Neuron (in vitro differentiated cells): ENCODE measurements around the gene SSBP2.
"Not testable (repeated sequence)": the region's sequence is repeated elsewhere in the genome, so short reads cannot be mapped to it uniquely, and the experiment has no call there.

ENCODE experiments used
- H2AFZ ChIP-seq: one replicate; pipeline ENCODE4 v1.6.1; 2013; ENCODE audit warnings: low read depth, mild to moderate bottlenecking, inconsistent platforms, low read length, moderate library complexity
- H3K27me3 ChIP-seq: one replicate; pipeline ENCODE4 v1.6.1; 2013; ENCODE audit warnings: low read length; ENCODE audit not compliant: insufficient read depth
- H3K36me3 ChIP-seq: one replicate; pipeline ENCODE4 v1.6.1; 2013; ENCODE audit warnings: low read length; ENCODE audit not compliant: insufficient read depth
- H3K4me1 ChIP-seq: one replicate; pipeline ENCODE4 v1.6.1; 2013; ENCODE audit warnings: low read length; ENCODE audit not compliant: insufficient read depth
- H3K4me3 ChIP-seq: 2 replicates; pipeline ENCODE4 v1.5.1; 2013; ENCODE audit warnings: mild to moderate bottlenecking, low read length, moderate library complexity
- H3K9me3 ChIP-seq: one replicate; pipeline ENCODE4 v1.6.1; 2013; ENCODE audit warnings: low read length

Gene SSBP2

DNA sequence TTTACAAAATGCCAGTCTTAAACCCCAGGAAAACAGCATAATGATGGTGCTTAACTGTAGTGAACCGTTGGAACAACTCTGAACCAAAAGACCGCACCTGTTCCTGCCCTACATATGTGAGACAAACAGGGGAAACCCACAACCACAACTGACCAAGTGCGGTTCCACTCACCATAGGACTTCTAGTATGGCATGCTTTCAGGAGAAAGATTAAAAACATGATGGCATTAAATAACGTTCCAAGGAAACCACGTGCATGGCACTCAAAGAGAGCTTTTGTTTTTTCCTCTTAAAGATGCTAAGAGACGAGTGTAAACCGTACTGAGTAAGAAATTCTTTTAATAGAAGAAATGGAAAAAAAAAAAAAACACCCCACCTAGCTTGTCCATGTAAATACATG, 119.8 kb downstream of the SSBP2 start:
- H3K27me3 ChIP-seq: no peaks in the 10 kb centered on the region
- no peak overlapping the region for H3K4me3 ChIP-seq
- H2AFZ ChIP-seq: no peak overlapping the region
- peaks cover 50% of the 10 kb centered on the region for H3K36me3 ChIP-seq
- H3K4me1 ChIP-seq: peaks cover 8% of the 10 kb centered on the region
- no peaks in the 10 kb centered on the region for H3K9me3 ChIP-seq

DNA sequence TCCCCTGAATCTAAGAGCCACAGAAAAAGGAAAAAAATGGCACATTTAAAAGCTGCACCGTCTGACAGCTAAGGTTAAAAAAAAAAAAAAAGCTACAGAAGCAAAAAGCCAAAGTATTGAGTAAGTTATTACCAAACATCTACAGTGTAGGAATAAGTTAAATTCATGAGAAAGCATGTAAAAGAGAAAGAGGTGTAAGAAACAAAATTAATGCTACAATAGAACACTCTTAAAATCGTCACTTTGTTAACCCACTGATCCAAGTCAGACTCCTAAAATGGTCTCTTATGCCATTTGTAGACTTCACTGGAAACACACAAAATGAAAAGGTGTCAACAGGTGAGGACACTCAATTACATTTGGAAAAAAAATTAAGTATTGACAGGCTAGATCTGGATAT, 120.2 kb downstream of the SSBP2 start:
- Histone ChIP-seq H2AFZ (no peak overlapping the region), H3K4me3 (no peak overlapping the region), H3K9me3 (no peaks in the 10 kb centered on the region), H3K36me3 (peaks cover 45% of the 10 kb centered on the region), H3K4me1 (peaks cover 8% of the 10 kb centered on the region), H3K27me3 (no peaks in the 10 kb centered on the region)

DNA sequence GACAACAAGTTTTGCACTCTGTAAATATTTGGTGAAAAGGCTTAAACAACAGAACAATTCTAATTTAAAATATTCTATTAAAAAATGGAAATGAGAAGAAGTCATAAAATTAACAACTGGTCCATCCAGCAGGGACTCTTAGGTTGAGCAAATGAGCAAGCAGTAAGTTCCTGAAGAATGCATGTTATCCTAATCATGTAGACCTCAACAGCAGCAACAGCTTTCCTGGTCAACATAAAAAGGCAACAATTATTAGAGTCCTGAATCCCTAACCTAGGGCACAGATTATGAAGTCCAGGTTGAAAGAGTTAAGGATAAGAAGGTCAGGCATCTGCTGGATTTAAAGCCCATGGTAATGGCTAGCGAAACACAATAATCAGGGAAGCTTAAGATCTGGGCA, 120.9 kb downstream of the SSBP2 start:
- Histone ChIP-seq H3K4me3 (no peak overlapping the region), H3K27me3 (no peaks in the 10 kb centered on the region), H2AFZ (no peak overlapping the region), H3K9me3 (no peaks in the 10 kb centered on the region), H3K4me1 (peaks cover 8% of the 10 kb centered on the region), H3K36me3 (peaks cover 40% of the 10 kb centered on the region)

DNA sequence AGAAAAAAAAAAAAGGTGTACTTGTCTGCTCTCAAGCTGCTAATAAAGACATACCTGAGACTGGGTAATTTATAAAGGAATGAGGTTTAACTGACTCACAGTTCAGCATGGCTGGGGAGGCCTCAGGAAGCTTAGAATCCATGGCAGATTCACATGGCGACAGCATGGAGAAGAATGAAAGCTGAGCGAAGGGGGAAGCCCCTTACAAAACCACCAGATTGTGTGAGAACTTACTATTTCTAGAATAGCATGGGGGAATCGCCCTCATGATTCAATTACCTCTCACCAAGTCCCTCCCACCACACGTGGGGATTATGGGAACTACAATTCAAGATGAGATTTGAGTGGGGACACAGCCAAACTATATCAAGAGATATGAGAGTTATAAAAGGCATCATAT, 122.8 kb downstream of the SSBP2 start:
- H3K36me3 ChIP-seq: peaks cover 27% of the 10 kb centered on the region
- not testable (repeated sequence) for H3K9me3 ChIP-seq, H2AFZ ChIP-seq, H3K4me3 ChIP-seq, H3K27me3 ChIP-seq, H3K4me1 ChIP-seq

DNA sequence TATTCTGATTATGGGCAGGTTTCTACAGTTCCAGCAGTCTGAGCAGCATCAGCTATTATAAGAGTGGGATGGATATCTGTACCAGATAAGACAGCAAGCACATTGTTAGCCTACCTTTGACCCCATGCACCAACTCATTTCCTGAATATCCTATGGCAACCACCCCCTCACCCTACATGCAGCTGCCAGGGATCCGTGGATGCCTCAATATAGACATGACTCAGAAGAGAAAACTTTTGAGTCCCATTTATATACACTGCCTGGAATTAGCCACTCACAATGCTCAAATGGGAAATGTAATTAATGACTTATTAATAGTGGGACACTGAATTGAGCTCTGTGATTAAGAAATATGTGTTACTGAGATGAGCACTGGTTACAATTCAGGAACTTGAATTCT, 124.4 kb downstream of the SSBP2 start:
- Histone ChIP-seq H3K27me3 (no peaks in the 10 kb centered on the region), H2AFZ (no peak overlapping the region), H3K4me1 (peaks cover 8% of the 10 kb centered on the region), H3K36me3 (peaks cover 29% of the 10 kb centered on the region), H3K4me3 (no peak overlapping the region), H3K9me3 (peaks cover 3% of the 10 kb centered on the region)

DNA sequence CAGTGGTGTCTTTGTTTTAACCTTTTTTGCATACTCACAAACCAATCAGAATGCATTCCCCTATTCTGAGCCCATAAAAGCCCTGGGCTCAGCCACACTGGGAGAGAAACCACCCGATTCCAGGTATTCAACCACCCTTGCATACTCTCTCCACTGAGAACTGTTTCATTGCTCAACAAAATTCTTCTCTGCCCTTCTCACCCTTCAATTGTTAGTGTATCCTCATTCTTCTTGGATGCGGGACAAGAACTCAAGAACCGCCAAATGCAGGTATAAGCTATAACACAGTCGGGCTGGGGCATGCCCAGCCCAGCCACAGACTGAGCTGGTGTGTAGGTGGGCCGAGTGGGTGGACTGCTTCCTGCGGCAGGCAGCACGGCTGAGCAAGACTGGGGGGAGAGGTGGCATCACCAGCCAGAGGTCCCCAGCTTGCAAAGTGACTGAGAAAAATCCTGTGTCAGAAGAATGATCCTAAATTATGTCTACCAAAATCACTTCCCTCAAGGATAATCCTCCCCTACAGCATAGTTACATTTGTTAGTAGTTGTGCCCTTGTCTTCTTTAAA, 141.0 kb downstream of the SSBP2 start:
- H3K27me3 ChIP-seq: no peaks in the 10 kb centered on the region
- H2AFZ ChIP-seq: no peak overlapping the region
- H3K9me3 ChIP-seq: peaks cover 12% of the 10 kb centered on the region
- H3K4me3 ChIP-seq: no peak overlapping the region
- H3K4me1 ChIP-seq: peaks cover 20% of the 10 kb centered on the region
- H3K36me3 ChIP-seq: peaks cover 42% of the 10 kb centered on the region

DNA sequence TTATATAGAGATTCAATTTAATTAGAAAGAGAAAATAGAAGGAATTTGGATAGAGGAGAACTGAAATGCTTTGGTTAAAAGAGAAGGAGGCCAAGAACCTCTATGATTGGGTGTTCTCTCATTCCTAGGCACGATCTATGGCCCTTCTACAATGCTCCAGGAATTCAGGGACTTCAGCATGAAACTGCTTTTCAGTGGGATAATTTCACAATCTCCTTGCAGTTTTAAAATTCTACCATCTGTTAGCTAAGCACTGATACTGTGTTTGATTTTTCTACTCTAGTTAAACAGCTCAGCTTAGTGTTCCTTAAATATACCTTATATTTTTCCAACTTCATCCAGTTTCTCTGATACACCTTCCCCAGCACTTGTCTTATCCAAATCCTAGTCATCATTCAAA, 141.9 kb downstream of the SSBP2 start:
- Histone ChIP-seq H3K27me3 (no peaks in the 10 kb centered on the region), H3K36me3 (peaks cover 36% of the 10 kb centered on the region), H2AFZ (no peak overlapping the region), H3K9me3 (peaks cover 12% of the 10 kb centered on the region), H3K4me3 (no peak overlapping the region), H3K4me1 (peaks cover 24% of the 10 kb centered on the region)

DNA sequence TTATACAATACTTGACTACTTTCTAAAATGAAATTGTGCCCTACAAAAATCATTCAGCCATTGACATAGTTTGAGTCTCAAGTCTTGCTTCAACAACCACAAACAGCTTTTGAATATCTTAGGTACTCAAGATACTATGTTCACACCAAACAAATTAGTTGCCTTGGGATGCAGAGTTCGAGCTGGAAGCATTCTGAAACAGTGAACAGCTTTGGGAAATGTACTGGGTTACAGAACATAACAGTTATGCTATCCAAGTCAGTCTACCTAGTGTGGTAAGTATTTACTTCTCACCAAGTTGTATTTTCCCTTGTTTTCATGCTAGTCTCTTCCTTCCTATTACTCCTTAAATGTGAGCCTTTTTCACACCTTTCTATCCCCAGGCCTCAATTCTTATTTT, 143.2 kb downstream of the SSBP2 start:
- H2AFZ ChIP-seq: no peak overlapping the region
- peaks cover 28% of the 10 kb centered on the region for H3K4me1 ChIP-seq
- H3K4me3 ChIP-seq: no peak overlapping the region
- peaks cover 32% of the 10 kb centered on the region for H3K36me3 ChIP-seq
- H3K9me3 ChIP-seq: peaks cover 12% of the 10 kb centered on the region
- H3K27me3 ChIP-seq: no peaks in the 10 kb centered on the region

DNA sequence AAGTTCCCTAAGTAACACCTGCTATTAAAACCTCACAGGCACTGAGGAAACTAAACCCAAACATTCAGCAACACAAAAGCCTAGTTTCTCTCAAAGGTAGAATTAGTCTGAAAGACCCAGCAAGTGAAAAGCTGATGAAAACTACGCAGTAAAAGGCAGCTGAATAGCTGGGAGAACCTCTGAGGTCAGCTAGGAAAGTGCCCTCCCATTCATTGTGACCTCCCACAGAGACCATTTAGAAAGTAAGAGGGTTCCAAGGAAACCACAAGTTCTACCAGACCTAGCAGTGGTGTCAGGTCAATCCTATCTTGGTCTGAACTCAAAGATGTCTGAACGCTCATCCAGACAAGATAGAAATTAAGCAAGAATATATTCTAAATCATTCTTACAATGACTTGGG, 144.7 kb downstream of the SSBP2 start:
- Histone ChIP-seq H3K36me3 (peaks cover 28% of the 10 kb centered on the region), H3K9me3 (peaks cover 12% of the 10 kb centered on the region), H3K4me3 (no peak overlapping the region), H3K4me1 (peaks cover 36% of the 10 kb centered on the region), H3K27me3 (no peaks in the 10 kb centered on the region), H2AFZ (no peak overlapping the region)

DNA sequence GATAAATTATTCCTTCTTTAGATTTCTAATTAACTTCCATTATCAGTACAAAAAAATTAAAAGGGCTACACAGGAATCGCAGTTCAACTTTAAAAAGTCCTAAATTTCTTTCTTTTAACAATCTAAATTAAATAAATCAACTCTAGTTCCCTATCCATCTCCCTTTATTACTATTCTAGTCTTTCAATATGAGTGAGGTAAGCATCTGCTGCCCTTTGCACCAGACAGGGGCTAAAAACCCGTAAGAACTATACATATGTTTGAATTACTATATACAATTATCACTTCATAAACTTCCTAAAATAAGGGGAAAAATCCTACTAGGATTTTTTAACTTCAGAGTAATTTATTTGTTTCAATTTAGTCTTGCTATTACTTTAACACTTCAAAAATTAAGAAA, 145.6 kb downstream of the SSBP2 start:
- Histone ChIP-seq H3K4me3 (no peak overlapping the region), H3K27me3 (no peaks in the 10 kb centered on the region)

DNA sequence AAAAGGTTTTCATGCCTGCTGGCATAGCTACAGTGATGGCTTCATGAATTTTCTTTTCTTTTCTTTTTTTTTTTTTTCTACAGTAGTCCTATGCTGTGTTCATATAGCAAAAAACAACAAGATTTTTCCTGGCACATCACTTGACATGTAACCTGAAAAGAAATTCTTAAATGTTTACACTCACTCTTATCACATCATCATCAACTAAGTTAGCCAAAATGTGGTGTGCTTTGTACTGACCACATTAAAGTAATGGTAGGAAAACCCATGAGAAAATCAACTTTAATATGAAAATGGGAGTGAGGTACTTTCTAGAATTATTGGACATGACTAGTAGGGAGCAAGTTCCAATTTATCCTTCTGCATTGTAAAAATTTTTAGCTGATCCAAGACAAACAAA, 146.7 kb downstream of the SSBP2 start:
- peaks cover 36% of the 10 kb centered on the region for H3K4me1 ChIP-seq
- H3K36me3 ChIP-seq: peaks cover 18% of the 10 kb centered on the region
- no peak overlapping the region for H3K4me3 ChIP-seq
- H2AFZ ChIP-seq: no peak overlapping the region
- no peaks in the 10 kb centered on the region for H3K27me3 ChIP-seq
- peaks cover 3% of the 10 kb centered on the region for H3K9me3 ChIP-seq

More for the DNA sequence above, 145.6 kb downstream of the SSBP2 start:
- peaks cover 36% of the 10 kb centered on the region for H3K4me1 ChIP-seq
- no peak overlapping the region for H2AFZ ChIP-seq
- H3K9me3 ChIP-seq: peaks cover 10% of the 10 kb centered on the region
- peaks cover 23% of the 10 kb centered on the region for H3K36me3 ChIP-seq

DNA sequence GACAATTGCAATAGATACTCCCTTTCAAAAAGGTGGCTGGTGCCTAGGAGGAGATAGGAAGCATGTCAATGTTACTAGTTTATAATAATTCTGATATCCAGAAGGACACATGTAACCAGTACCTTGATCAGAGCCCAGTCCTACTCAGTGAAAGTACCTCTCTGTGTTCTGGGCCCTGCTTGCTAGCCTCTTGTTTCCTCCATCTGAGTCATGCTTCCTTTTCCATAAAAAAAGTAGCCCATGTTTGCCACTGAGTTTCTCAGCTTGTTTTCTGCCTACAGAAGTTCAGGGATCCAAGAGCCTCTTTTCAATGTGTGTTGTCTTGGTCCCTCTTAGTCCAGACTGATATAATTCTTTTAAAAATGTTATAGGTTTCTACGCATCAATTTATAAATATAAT, 149.0 kb downstream of the SSBP2 start:
- peaks cover 36% of the 10 kb centered on the region for H3K4me1 ChIP-seq
- no peak overlapping the region for H3K4me3 ChIP-seq
- H2AFZ ChIP-seq: no peak overlapping the region
- peaks cover 27% of the 10 kb centered on the region for H3K36me3 ChIP-seq
- peaks cover 9% of the 10 kb centered on the region for H3K9me3 ChIP-seq
- no peaks in the 10 kb centered on the region for H3K27me3 ChIP-seq

DNA sequence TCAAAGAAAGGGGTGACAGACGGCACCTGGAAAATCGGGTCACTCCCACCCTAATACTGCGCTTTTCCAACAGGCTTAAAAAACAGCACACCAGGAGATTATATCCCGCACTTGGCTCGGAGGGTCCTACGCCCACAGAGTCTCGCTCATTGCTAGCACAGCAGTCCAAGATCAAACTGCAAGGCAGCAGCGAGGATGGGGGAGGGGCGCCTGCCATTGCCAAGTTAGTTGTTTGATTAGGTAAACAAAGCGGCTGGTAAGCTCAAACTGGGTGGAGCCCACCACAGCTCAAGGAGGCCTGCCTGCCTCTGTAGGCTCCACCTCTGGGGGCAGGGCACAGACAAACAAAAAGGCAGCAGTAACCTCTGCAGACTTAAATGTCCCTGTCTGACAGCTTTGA, 158.8 kb downstream of the SSBP2 start:
- not testable (repeated sequence) for H3K36me3 ChIP-seq, H3K9me3 ChIP-seq, H2AFZ ChIP-seq, H3K27me3 ChIP-seq, H3K4me3 ChIP-seq, H3K4me1 ChIP-seq
